ENCODE measurements around the gene TRPV5. TPM values are rescaled to one million over a fixed set of nuclear protein-coding genes. Genes with fewer than 3 reads are reported as not detected.

Gene TRPV5
- total RNA-seq, 1 experiment from 2014 or later, result not detected

Other genes with a start within 250 kb of the TRPV5 start
- not detected in 2 replicates for gene PRSS1, start 184.3 kb downstream of the TRPV5 start, total RNA-seq (2014; rRNA removed; shearing (Covaris generic))
- not detected in 2 replicates for gene PRSS2, start 162.8 kb downstream of the TRPV5 start, total RNA-seq (2014; rRNA removed; shearing (Covaris generic))
- 0.48 and 0.59 TPM in 2 replicates for gene EPHB6, start 78.7 kb downstream of the TRPV5 start, total RNA-seq (2014; rRNA removed; shearing (Covaris generic))
- gene TRPV6, start 48.0 kb downstream of the TRPV5 start, total RNA-seq (2014; rRNA removed; shearing (Covaris generic)), result 0.11 TPM in 1 of 2 replicates, not detected in the other
- not detected in 2 replicates for gene LLCFC1, start 5.7 kb upstream of the TRPV5 start, total RNA-seq (2014; rRNA removed; shearing (Covaris generic))
- gene KEL, start 28.6 kb upstream of the TRPV5 start, total RNA-seq (2014; rRNA removed; shearing (Covaris generic)), result 2.2 TPM in 1 of 2 replicates, not detected in the other
- gene OR9A2, start 93.4 kb upstream of the TRPV5 start, total RNA-seq (2014; rRNA removed; shearing (Covaris generic)), result not detected in 2 replicates
- not detected in 2 replicates for gene OR6V1, start 118.6 kb upstream of the TRPV5 start, total RNA-seq (2014; rRNA removed; shearing (Covaris generic))
- gene PIP, start 198.3 kb upstream of the TRPV5 start, total RNA-seq (2014; rRNA removed; shearing (Covaris generic)), result not detected in 2 replicates
- gene TAS2R39, start 249.7 kb upstream of the TRPV5 start, total RNA-seq (2014; rRNA removed; shearing (Covaris generic)), result not detected in 2 replicates

All from SK-MEL-5 (cell line).